GM21423 (cell line): ENCODE data around the gene PRRC1.

ENCODE experiments used
- ATAC-seq: cut with Tn5 transposase; IDR thresholded peaks from one replicate; pipeline ENCODE4 v1.9.1; 2021; ENCODE audit warnings: mild to moderate bottlenecking, moderate library complexity; ENCODE audit not compliant: unreplicated experiment

The PRRC1 gene

DNA sequence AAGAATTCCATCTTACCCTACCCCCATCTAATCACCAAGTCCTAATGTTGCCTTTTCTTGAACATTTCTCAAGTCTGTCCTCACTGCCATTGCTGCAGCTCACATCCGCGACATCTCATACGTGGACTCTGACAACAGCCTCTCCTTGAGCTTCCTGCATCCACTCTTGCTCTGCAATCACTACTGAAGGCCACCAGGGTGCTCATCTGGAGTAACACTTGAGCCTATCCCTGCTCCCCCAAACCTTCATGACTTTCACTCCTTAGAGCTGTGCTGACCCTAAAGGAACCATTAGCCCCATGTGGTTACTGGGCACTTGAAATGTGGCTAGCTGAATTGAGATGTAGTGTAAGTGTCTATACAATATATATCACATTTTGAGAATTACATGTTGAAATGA is 85.0 kb downstream of the PRRC1 start:
- no peak for ATAC-seq

DNA sequence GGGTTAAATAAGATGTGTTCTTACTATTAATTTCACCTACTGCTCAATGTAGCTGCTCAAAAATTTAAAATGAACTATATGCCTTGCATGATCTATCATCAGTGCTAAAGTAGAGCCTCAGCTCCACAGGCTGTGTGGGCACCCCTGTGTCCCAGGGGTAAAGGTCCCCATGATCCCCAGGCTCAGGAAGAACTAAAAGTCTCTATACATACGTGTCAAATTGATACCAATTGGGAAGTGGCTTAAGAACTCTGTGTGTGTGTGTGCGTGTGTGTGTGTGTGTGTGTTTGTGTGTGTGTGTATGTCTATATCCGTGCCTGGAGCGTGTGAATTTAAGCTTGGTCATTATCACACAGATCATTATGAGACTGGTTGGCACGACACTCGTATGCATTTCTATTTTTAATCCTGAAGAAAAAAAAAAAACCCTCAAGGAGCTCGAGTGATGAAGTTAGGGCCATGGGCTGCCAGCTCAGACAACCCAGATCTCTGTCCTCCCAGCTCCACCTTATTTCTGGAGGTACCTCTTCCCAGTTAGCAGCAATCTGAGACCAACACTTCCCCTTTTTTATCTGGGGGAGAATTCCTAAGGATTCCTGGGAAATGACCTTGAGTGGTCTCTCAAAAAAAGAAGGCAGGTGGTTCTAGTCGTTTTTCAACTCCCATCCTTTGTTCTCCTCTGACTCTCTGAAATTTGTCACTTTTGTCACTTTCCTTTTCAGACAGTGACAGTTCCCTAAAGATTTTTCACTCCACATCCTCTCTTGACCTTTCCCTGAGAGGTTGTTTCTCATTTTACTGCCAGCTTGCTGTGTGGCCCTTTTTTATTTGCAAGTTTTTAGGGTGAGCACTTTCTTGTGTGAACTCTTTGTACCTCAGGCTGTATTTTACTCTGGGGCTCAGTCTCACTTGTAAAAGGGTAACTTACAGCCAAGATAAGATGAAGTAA is 85.7 kb downstream of the PRRC1 start:
- no peak for ATAC-seq
